Uterus (tissue), 4 donors: Measurements from ENCODE around the gene FEN1. TPM values are rescaled to one million over a fixed set of nuclear protein-coding genes. Genes with fewer than 3 reads are reported as not detected.

Experiments used
- DNase-seq, 2 donors: peaks; one replicate each; pipeline ENCODE4 v3.0.0-alpha.2; 2019 to 2020
- H3K27ac ChIP-seq, 2 donors: fragments of 200-600 bp; sonication (generic); 1 replicate in 1 of 2; 2 replicates in 1 of 2; pipeline ENCODE4 v1.5.1; 2016 to 2018
- H3K27me3 ChIP-seq, 2 donors: fragments of 200-600 bp; sonication (generic); one replicate each; pipeline ENCODE4 v1.5.1; 2018 to 2019; ENCODE audit warnings: control low read depth in 1 of 2
- H3K36me3 ChIP-seq, 2 donors: fragments of 200-600 bp; sonication (generic); one replicate each; pipeline ENCODE4 v1.5.1; 2019; ENCODE audit warnings: control low read depth in 1 of 2
- H3K4me1 ChIP-seq, 2 donors: fragments of 200-600 bp; sonication (generic); one replicate each; pipeline ENCODE4 v1.5.1; 2018 to 2019; ENCODE audit warnings: control low read depth in 1 of 2
- H3K4me3 ChIP-seq, 2 donors: fragments of 200-600 bp; sonication (generic); 1 replicate in 1 of 2; 2 replicates in 1 of 2; pipeline ENCODE4 v1.5.1; 2018 to 2019; ENCODE audit warnings: mild to moderate bottlenecking in 1 of 2
- H3K9me3 ChIP-seq, 2 donors: fragments of 200-600 bp; sonication (generic); one replicate each; pipeline ENCODE4 v1.5.1; 2019; ENCODE audit warnings: control low read depth in 1 of 2
- POLR2A ChIP-seq, 2 donors: fragments of 450-650 bp; IDR thresholded peaks; one replicate each; pipeline ENCODE4 v1.6.1; 2016; ENCODE audit warnings: antibody characterized with exemption in 2 of 2, mild to moderate bottlenecking in 1 of 2, moderate library complexity in 1 of 2
- intact Hi-C: fragments of 100-400 bp; cut with DNase I; formaldehyde crosslinking; loops from one replicate; pipeline ENCODE4 v1.15.1; 2023; ENCODE audit warnings: low total_unique reads
- total RNA-seq, 4 donors: library from RNA; depleted of rRNA in 3 of 4; stranded (reverse); fragments of >200 nt in 3 of 4; gene quantifications; one replicate each; pipeline versions ENCODE4 v1.1.0 to v1.2.4, GENCODE V29; 2014 to 2023
- TF ChIP-seq, protein P1 (sequence below), 4 experiments: fragments of 200-600 bp in 2 of 4; fragments of 450-650 bp in 2 of 4; sonication (generic) in 2 of 4; IDR thresholded peaks; one replicate each; pipeline ENCODE4 v1.5.1; 2016 to 2019; ENCODE audit warnings: antibody characterized with exemption in 4 of 4, mild to moderate bottlenecking in 2 of 4, moderate library complexity in 1 of 4
- donor health status: DM: yes; HTN: yes; CAD: no.

FEN1 gene
- total RNA-seq, 4 donors from 2014 or later: 0.77 to 19.4 (median 6.8) TPM

DNA sequence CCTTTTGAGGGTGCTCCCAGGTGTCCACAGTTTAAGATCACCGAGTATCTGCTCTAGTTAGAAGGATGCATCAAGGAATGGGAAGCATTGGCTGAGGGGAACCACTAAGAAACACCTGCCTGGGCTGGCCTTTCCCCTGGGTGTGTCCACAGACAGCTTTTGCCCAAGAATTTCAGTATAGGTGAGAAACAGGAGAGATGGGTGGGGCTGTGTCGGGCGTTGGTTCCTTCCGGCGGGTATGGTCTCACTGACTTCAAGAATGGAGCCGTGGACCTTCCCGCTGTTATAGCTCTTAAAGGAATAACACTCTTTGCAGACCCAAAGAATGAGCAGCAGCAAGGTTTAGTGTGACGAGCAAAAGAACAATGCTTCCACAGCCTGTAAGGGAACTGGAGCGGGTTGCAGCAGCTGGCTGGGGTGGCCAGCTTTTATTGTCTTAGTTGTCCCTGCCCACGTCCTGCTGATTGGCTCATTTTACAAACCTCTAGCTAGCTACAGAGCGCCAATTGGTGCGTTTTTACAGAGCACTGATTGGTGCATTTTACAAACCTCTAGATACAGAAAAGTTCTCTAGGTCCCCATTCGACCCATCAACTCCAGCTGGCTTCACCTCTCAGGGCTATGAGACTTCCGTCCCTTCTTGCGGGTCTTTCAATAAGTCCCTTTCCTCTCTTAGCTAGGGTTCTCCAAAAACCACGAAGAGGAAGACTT, 21.7 kb downstream of the FEN1 start:
- peak in 1 of 2 donors; percentile 44 for DNase-seq
- Histone ChIP-seq H3K4me3 (peak overlapping the region; percentile 64 to 93), H3K27ac (peak overlapping the region; percentile 95 to 98), H3K36me3 (no peaks in the 10 kb centered on the region), H3K9me3 (no peaks in the 10 kb centered on the region), H3K27me3 (no peaks in the 10 kb centered on the region), H3K4me1 (no peaks in the 10 kb centered on the region)
- intact Hi-C loops: no loop called here
- no peak for TF ChIP-seq POLR2A (IDR thresholded peaks at IDR 0.05)
- TF ChIP-seq, protein P1, sequence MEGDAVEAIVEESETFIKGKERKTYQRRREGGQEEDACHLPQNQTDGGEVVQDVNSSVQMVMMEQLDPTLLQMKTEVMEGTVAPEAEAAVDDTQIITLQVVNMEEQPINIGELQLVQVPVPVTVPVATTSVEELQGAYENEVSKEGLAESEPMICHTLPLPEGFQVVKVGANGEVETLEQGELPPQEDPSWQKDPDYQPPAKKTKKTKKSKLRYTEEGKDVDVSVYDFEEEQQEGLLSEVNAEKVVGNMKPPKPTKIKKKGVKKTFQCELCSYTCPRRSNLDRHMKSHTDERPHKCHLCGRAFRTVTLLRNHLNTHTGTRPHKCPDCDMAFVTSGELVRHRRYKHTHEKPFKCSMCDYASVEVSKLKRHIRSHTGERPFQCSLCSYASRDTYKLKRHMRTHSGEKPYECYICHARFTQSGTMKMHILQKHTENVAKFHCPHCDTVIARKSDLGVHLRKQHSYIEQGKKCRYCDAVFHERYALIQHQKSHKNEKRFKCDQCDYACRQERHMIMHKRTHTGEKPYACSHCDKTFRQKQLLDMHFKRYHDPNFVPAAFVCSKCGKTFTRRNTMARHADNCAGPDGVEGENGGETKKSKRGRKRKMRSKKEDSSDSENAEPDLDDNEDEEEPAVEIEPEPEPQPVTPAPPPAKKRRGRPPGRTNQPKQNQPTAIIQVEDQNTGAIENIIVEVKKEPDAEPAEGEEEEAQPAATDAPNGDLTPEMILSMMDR (IDR thresholded peaks at IDR 0.05): no peak

DNA sequence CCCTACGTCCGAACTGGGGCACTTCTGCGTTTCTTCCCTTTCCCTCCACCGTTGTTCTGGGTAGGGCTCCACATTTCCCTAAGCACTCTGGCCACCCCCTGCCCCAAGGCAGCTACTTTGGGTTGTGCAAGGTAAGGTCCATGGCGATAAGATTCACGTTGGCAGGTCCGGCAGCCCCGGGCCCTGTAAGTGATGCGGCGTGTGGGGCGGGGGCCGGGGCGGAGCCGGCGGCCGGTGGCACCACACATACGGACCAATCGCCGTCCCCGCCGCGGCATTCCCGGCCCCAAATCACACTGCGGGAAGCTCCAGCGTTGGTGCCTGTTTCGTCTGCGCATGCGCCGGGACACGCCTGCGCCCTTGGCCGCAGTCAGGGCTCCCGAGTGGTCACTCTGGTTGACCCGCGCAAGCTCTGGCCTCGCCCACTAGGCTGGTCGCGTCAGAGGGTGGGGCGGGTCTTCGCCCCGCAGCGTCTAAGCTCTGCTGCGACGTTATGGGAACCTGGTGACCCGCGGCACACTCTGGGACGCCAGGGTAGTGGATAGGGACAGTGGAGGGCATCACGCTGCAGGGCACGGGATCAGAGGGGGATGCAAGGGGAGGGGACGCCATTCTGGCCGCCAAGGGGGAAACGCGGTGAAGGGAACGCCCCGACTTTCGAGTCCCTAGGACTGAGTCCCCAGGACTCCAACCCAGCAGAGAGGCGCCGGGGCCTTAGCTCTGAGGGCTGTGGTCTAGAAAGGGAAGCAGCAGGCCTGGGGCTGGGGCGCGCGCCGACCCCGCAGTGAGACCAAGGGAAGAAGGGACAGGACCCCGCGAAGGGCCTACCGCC, 22.5 kb downstream of the FEN1 start:
- Histone ChIP-seq H3K27ac (peak overlapping the region; percentile 95 to 98), H3K27me3 (no peaks in the 10 kb centered on the region), H3K36me3 (no peaks in the 10 kb centered on the region), H3K9me3 (no peaks in the 10 kb centered on the region), H3K4me1 (no peaks in the 10 kb centered on the region), H3K4me3 (peak overlapping the region; percentile 64 to 93)
- intact Hi-C loops: no loop called here
- peak; percentile 96 for DNase-seq
- TF ChIP-seq, protein P1 (IDR thresholded peaks at IDR 0.05): peak in 2 of 4 experiments; percentile 29 to 36
- TF ChIP-seq POLR2A (IDR thresholded peaks at IDR 0.05): peak; percentile 98 to 99

DNA sequence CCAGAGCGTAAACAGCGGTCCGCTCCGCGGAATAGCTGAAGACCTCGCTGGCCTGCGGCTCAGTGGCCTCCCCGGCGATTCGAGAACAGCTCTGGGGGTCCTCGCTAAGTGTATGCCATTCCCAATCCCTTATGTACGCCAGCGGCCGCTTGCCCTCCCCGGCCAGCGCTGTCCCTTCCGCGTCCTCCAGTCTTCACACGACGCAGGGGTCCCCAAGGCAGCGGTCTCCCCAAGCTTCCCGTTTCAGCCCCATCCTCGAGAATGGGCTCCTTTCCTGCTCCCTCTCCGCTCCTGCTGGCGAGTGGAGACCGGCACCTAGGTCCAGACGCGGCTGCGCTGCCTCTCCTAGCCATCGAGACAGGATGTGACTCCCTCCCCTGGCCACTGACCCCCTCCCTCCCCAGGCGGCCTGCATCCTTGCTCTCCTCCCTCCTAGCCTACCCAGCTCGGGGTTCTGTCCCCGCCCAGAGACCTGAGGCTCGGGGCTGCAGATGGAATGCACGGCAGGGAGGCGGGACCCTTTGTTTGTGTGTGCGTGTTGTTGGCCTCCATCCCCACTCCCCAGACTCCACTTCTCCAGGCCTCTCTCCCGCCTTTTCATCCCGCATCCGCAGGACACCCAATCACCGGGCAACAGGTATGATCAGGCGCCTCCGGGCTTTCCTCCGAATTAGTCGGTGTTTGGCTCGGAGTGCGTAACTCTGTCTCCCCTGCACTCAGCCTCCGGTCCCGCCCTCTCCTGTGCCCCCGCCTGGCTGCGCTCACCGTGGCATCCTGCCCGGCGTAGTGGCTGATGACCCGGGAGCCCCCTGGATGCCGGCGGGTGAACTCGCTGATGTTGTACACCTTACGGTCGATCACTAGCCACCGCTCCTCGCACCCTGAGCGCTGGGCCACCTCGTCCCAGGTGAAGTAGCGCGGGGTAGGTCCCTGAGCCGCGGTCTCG, 23.4 kb downstream of the FEN1 start:
- intact Hi-C loops: no loop called here
- H3K4me1 ChIP-seq: no peaks in the 10 kb centered on the region
- no peak for TF ChIP-seq POLR2A (IDR thresholded peaks at IDR 0.05)
- TF ChIP-seq, protein P1 (IDR thresholded peaks at IDR 0.05): no peak

DNA sequence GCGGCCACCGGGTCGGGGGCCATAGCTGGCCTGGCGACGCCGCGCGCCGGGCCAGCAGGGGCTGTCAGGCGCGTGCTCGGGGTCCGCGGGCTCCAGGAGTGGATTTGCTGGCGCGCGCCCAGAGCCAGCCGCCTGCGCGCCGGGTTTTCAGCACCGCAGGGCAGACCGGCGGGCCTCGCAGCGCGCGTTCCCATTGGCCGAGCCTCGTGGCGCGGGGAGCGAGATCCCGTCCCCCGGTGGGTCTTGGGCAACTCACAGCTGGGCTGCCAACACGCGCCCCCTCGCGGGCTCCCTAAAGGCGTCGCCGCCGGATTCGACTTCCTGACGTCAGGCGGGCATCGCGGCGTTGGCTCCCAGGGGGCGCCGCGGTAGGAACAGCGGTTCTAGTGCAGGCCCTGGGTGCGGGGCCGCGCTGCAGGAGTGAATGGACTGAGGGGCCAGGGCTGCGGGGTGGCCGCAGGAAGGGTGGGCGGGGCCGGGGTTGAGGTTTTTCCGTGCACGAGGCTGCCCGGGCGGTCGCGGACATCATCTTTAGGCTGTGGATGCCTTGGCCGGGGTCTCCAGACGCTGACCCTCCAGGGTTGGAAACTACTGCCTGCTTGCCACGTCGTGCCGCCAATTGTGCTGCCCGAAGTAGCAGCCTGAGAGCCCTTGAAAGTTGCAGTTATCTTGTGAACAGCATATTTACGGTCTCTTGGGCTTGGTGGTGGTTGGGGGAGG, 24.2 kb downstream of the FEN1 start, which contains the start of gene FADS1:
FADS1 (minus strand) TSS at position 268 of the 720 bp plus-strand sequence; CDS start at position 194, 74 bp downstream.
- intact Hi-C loops: no loop called here
- Histone ChIP-seq H3K4me3 (peak within 1 kb of the TSS; percentile 64 to 93), H3K36me3 (no peaks in the 10 kb centered on the region), H3K27ac (peak within 1 kb of the TSS; percentile 95 to 98), H3K27me3 (no peaks in the 10 kb centered on the region), H3K4me1 (no peaks in the 10 kb centered on the region), H3K9me3 (no peaks in the 10 kb centered on the region)
- DNase-seq: peak; percentile 92 to 93
- peak; percentile 40 to 77 for TF ChIP-seq POLR2A (IDR thresholded peaks at IDR 0.05)
- TF ChIP-seq, protein P1 (IDR thresholded peaks at IDR 0.05): peak; percentile 57 to 74 (median 59)

More for the DNA sequence above, 23.4 kb downstream of the FEN1 start:
- DNase-seq: peak; percentile 73 to 76
- Histone ChIP-seq H3K36me3 (no peaks in the 10 kb centered on the region), H3K9me3 (no peaks in the 10 kb centered on the region), H3K27ac (peak overlapping the region; percentile 95 to 98), H3K4me3 (peak overlapping the region; percentile 64 to 93), H3K27me3 (no peaks in the 10 kb centered on the region)
